A549 (cell line): ENCODE data around the gene MAML2. TPM values are rescaled to one million over a fixed set of nuclear protein-coding genes. Genes with fewer than 3 reads are reported as not detected.

Experiments
- ATAC-seq, 2 experiments: fragments of 200-7000 bp in 1 of 2; fragments of >200 bp in 1 of 2; cut with Nextera tagmentation in 1 of 2; cut with Tn5 transposase in 1 of 2; 3 replicates each; pipeline versions ENCODE4 v1.8.0 to v1.9.1; 2018 to 2020; ENCODE audit warnings: mild to moderate bottlenecking in 1 of 2, moderate library complexity in 1 of 2
- CTCF ChIA-PET: fragments of 300-600 bp; sonication (Branson Sonifier 250); formaldehyde crosslinking; extraction: SDS; loops from one replicate; lab custom pipeline; 2021; ENCODE audit warnings: antibody characterized with exemption, inconsistent platforms; lab: Yijun Ruan, JAX
- POLR2A ChIA-PET: fragments of 350-600 bp; formaldehyde crosslinking; extraction: SDS; loops from one replicate; lab custom pipeline; 2021; ENCODE audit warnings: antibody characterized with exemption, inconsistent platforms; lab: Yijun Ruan, JAX
- DNase-seq, 2 experiments: peaks; one replicate each; pipeline versions ENCODE4 v3.0.0 to v3.0.0-alpha.2; 2011 to 2016; ENCODE audit warnings: low read depth in 1 of 2, low spot score in 1 of 2
- FAIRE-seq: peaks from 2 replicates; lab custom pipeline; 2011; peaks lifted over from hg19 to GRCh38; lab: Jason Lieb, UNC
- H3K27ac ChIP-seq, 2 experiments: fragments of >200 bp; sonication (Bioruptor Twin); formaldehyde crosslinking; 3 replicates each; pipeline ENCODE4 v1.5.1; 2016 to 2017
- H3K4me1 ChIP-seq: fragments of >200 bp; sonication (Bioruptor Twin); formaldehyde crosslinking; 3 replicates; pipeline ENCODE4 v1.6.1; 2016
- H3K4me2 ChIP-seq: fragments of >200 bp; sonication (Bioruptor Twin); formaldehyde crosslinking; 3 replicates; pipeline ENCODE4 v1.6.1; 2016
- H3K4me3 ChIP-seq: fragments of >200 bp; sonication (Bioruptor Twin); formaldehyde crosslinking; 3 replicates; pipeline ENCODE4 v1.5.1; 2016
- H3K9me3 ChIP-seq: fragments of >200 bp; sonication (Bioruptor Twin); formaldehyde crosslinking; 3 replicates; pipeline ENCODE4 v1.6.1; 2016
- CEBPB ChIP-seq, 2 experiments: fragments of >200 bp in 1 of 2; sonication (Bioruptor Twin) in 1 of 2; formaldehyde crosslinking in 1 of 2; IDR thresholded peaks; 2 replicates each; pipeline ENCODE4 v1.6.1; 2012 to 2016
- CHD4 ChIP-seq: fragments of 200-600 bp; sonication (generic); IDR thresholded peaks from 2 replicates; pipeline ENCODE4 v1.6.1; 2016; ENCODE audit warnings: antibody characterized with exemption, mild to moderate bottlenecking, borderline replicate concordance
- CTCF ChIP-seq: fragments of >200 bp; sonication (Bioruptor Twin); formaldehyde crosslinking; IDR thresholded peaks from 3 replicates; pipeline ENCODE4 v1.5.1; 2016
- FOSL2 ChIP-seq, 2 experiments: fragments of 450-650 bp in 1 of 2; fragments of >200 bp in 1 of 2; sonication (Bioruptor Twin) in 1 of 2; formaldehyde crosslinking; IDR thresholded peaks; 2 replicates each; pipeline versions ENCODE4 v1.5.0 to v1.6.1; 2016 to 2020; ENCODE audit warnings: mild to moderate bottlenecking in 1 of 2, moderate library complexity in 1 of 2
- FOXS1 ChIP-seq: fragments of 250-450 bp; sonication (Bioruptor Pico); IDR thresholded peaks from 2 replicates; pipeline ENCODE4 v1.5.0; 2020; ENCODE audit warnings: mild to moderate bottlenecking, moderate library complexity
- HDAC2 ChIP-seq: fragments of 200-600 bp; sonication (generic); IDR thresholded peaks from 2 replicates; pipeline ENCODE4 v1.6.1; 2016
- HMGXB4 ChIP-seq: fragments of 250-450 bp; sonication (Bioruptor Pico); IDR thresholded peaks from 2 replicates; pipeline ENCODE4 v1.5.0; 2021; ENCODE audit warnings: mild to moderate bottlenecking, moderate library complexity, borderline replicate concordance
- JUNB ChIP-seq: fragments of >200 bp; sonication (Bioruptor Twin); formaldehyde crosslinking; IDR thresholded peaks from 2 replicates; pipeline ENCODE4 v1.6.1; 2016
- KDM5A ChIP-seq: fragments of 200-600 bp; sonication (generic); IDR thresholded peaks from 2 replicates; pipeline ENCODE4 v1.6.1; 2016; ENCODE audit warnings: antibody characterized with exemption, mild to moderate bottlenecking
- MAFK ChIP-seq: fragments of 450-650 bp; IDR thresholded peaks from 2 replicates; pipeline ENCODE4 v1.6.1; 2014; ENCODE audit not compliant: partially characterized antibody
- POLR2A ChIP-seq: IDR thresholded peaks from 2 replicates; pipeline ENCODE4 v1.6.1; 2012; ENCODE audit warnings: mild to moderate bottlenecking, low read length
- RARB ChIP-seq: fragments of 250-450 bp; sonication (Bioruptor Pico); IDR thresholded peaks from 2 replicates; pipeline ENCODE4 v1.8.0; 2021; ENCODE audit warnings: mild to moderate bottlenecking, moderate library complexity
- RCOR1 ChIP-seq: fragments of 150-350 bp; IDR thresholded peaks from 2 replicates; pipeline ENCODE4 v1.6.1; 2014; ENCODE audit warnings: antibody characterized with exemption, low read length, low read depth
- RFX5 ChIP-seq: fragments of 450-650 bp; IDR thresholded peaks from 2 replicates; pipeline ENCODE4 v1.7.1; 2014; ENCODE audit warnings: antibody characterized with exemption, mild to moderate bottlenecking, moderate library complexity
- TP53 ChIP-seq: fragments of 250-450 bp; sonication (Bioruptor Pico); IDR thresholded peaks from 2 replicates; pipeline ENCODE4 v1.5.0; 2021; ENCODE audit warnings: mild to moderate bottlenecking, moderate library complexity
- ZC3H11A ChIP-seq: fragments of 450-650 bp; IDR thresholded peaks from 2 replicates; pipeline ENCODE4 v1.6.1; 2014; ENCODE audit warnings: antibody characterized with exemption, mild to moderate bottlenecking
- ZFP36 ChIP-seq: fragments of 450-650 bp; IDR thresholded peaks from 2 replicates; pipeline ENCODE4 v1.6.1; 2014; ENCODE audit warnings: borderline replicate concordance; ENCODE audit not compliant: partially characterized antibody
- ZNF302 ChIP-seq: fragments of 250-450 bp; sonication (Bioruptor Pico); IDR thresholded peaks from 2 replicates; pipeline ENCODE4 v1.9.0; 2021; ENCODE audit warnings: inconsistent platforms, mild to moderate bottlenecking, moderate library complexity
- ZSCAN20 ChIP-seq: fragments of 250-450 bp; sonication (Bioruptor Pico); IDR thresholded peaks from 2 replicates; pipeline ENCODE4 v1.8.0; 2022; ENCODE audit warnings: mild to moderate bottlenecking, moderate library complexity
- WGBS: methylation state at CpG from one replicate; pipeline ENCODE4 v1.1.6; 2017; ENCODE audit errors: missing lambda C conversion rate; 5-methylcytosine and 5-hydroxymethylcytosine counted together
- polyA plus RNA-seq, 4 experiments: library from polyadenylated mRNA; depleted of rRNA in 3 of 4; stranded (reverse); fragments of >200 nt; fragmentation: RNase III in 1 of 4; extraction: RNeasy Plus Mini Kit Qiagen cat#74134 plus additional on column Dnase treatment in 1 of 4; gene quantifications; 2 replicates in 3 of 4; 3 replicates in 1 of 4; pipeline ENCODE4 v1.2.3, GENCODE V29; 2011 to 2017
- TF ChIP-seq, protein P1 (sequence below): IDR thresholded peaks from 2 replicates; pipeline ENCODE4 v1.6.1; 2012
- TF ChIP-seq, protein P2 (sequence below): fragments of >200 bp; sonication (Bioruptor Twin); formaldehyde crosslinking; IDR thresholded peaks from 3 replicates; pipeline ENCODE4 v1.6.1; 2016

MAML2 gene
- polyA plus RNA-seq, 2 of the 4 experiments (the other 2 are of a cell fraction), result 1.5 to 2.5 TPM

DNA sequence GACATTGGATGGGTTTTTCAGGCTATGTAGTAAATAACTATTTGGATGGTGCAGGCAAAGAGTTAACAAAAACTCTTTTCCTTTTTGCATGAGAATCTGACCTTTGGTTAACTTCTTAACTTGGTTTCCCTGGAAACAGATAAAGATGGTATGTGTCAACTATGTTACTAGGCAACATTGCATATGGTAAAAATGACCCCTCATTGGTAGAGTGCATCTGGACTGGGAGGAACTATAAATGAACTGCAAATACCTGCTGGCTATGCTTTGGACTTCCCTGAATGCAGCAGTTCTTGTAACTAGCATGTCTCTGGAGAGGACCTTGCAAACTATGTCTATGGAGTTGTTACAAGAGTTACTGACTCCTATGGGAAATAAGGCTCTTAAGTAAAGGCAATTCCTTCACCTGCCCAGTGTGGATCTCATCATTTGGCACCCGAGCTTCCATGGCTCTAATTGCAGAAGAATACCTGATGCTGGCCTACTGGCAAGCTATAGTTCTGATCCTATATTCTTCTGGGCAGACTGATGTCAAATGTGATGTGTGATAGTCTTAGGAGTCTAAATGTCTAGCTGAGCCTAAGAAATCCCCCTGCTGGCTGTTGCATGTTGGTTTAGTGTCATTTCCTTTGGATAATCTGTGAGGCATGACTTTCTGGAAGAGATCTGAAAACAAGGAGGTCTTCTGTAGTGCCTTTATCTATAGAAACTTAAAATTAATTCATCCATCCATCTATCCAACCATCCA lies 292.4 kb downstream of the MAML2 start:
- peak in 1 of 2 experiments; percentile 36; a peak in 2 of 6 replicates for ATAC-seq
- no peak overlapping the region for H3K4me3 ChIP-seq
- TF ChIP-seq, protein P1, sequence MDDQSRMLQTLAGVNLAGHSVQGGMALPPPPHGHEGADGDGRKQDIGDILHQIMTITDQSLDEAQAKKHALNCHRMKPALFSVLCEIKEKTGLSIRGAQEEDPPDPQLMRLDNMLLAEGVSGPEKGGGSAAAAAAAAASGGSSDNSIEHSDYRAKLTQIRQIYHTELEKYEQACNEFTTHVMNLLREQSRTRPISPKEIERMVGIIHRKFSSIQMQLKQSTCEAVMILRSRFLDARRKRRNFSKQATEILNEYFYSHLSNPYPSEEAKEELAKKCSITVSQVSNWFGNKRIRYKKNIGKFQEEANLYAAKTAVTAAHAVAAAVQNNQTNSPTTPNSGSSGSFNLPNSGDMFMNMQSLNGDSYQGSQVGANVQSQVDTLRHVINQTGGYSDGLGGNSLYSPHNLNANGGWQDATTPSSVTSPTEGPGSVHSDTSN, result no peak
- no peak for TF ChIP-seq FOSL2 (IDR thresholded peaks at IDR 0.05)
- TF ChIP-seq FOSL2 (CRISPR knock-in tag; IDR thresholded peaks at IDR 0.05), result no peak
- TF ChIP-seq, all 56 proteins: peak for 0
- H3K27ac ChIP-seq, result no peak overlapping the region
- ChIA-PET CTCF (interaction anchor here (1.1 kb wide), 1 partner anchor 293 kb away, joined by 6 read pairs; the partner anchor contains the start of gene MAML2), POLR2A (no interaction called here)
- peaks cover 12% of the 10 kb centered on the region for H3K4me1 ChIP-seq
- DNase-seq (peak in 1 of 2 experiments; percentile 9), FAIRE-seq (no peak)
- no peak overlapping the region for H3K4me2 ChIP-seq
- no peaks in the 10 kb centered on the region for H3K9me3 ChIP-seq
- WGBS, result 56% methylated on average over 1 of the region's 1 CpG

GRCh38 chr11:96049426-96049825 lies 293.6 kb downstream of the MAML2 start:
- WGBS, result 93% methylated on average over 2 of the region's 2 CpGs
- ATAC-seq (no peak), DNase-seq (no peak), FAIRE-seq (no peak)
- H3K9me3 ChIP-seq, result no peaks in the 10 kb centered on the region
- ChIA-PET CTCF (interaction anchor here (1.0 kb wide), 2 partner anchors 106 to 294 kb away, joined by 3 read pairs; partner anchors contain the start of gene MAML2), POLR2A (no interaction called here)
- H3K4me2 ChIP-seq, result no peak overlapping the region
- no peak for TF ChIP-seq RCOR1
- no peak for TF ChIP-seq HMGXB4
- TF ChIP-seq ZSCAN20, result no peak
- no peak for TF ChIP-seq CEBPB (IDR thresholded peaks at IDR 0.05)
- TF ChIP-seq ZC3H11A, result no peak
- H3K4me1 ChIP-seq, result peaks cover 7% of the 10 kb centered on the region; the same call in 1 of the 3 replicates
- H3K27ac ChIP-seq, result no peak overlapping the region
- no peak overlapping the region for H3K4me3 ChIP-seq

- H3K4me2 ChIP-seq, result no peak overlapping the region
- no peak overlapping the region for H3K27ac ChIP-seq
- TF ChIP-seq CHD4 (no peak), MAFK (peak; percentile 47)
- H3K4me1 ChIP-seq, result peaks cover 3% of the 10 kb centered on the region; the same call in 1 of the 3 replicates
- FAIRE-seq (no peak), DNase-seq (no peak), ATAC-seq (no peak)
- no peak overlapping the region for H3K4me3 ChIP-seq
- 81% methylated on average over 11 of the region's 11 CpGs for WGBS
- POLR2A ChIA-PET, result no interaction called here
- CTCF ChIA-PET, result interaction anchor here (0.9 to 1.3 kb wide), 2 partner anchors 15 to 297 kb away, joined by 3 to 4 read pairs; partner anchors contain the start of gene MAML2
- no peaks in the 10 kb centered on the region for H3K9me3 ChIP-seq
Measured at GRCh38 chr11:96045622-96046456, 297.2 kb downstream of the MAML2 start.

DNA sequence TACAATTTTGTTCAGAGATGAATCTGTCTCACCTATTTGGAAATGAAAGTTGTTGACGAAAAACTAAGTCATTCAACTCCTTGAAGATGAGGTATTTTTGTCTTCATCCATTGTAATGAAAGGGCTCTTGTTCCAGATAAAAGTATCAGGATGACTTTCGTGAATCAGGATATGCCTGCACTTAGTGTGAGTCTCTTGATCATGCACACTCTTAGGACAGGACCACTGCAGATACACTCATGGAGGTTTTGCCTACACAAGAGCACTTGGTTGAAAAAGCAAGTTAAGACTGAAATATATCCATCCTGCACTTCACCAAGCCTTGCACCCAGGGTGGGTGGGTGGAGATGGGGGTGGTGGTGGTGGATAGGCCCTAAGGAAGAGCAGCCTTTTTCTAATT lies 298.2 kb downstream of the MAML2 start:
- CTCF ChIA-PET, result no interaction called here
- POLR2A ChIA-PET, result no interaction called here
- Histone ChIP-seq H3K27ac (no peak overlapping the region), H3K9me3 (no peaks in the 10 kb centered on the region), H3K4me1 (no peaks in the 10 kb centered on the region), H3K4me2 (no peak overlapping the region), H3K4me3 (no peak overlapping the region)
- ATAC-seq (no peak), FAIRE-seq (no peak), DNase-seq (no peak)
- WGBS, result 60% methylated on average over 2 of the region's 2 CpGs
- TF ChIP-seq CTCF, result no peak
- TF ChIP-seq, protein P1, result no peak
- no peak for TF ChIP-seq ZFP36
- no peak for TF ChIP-seq RARB (CRISPR knock-in tag)
- TF ChIP-seq FOXS1 (CRISPR knock-in tag), result no peak
- no peak for TF ChIP-seq JUNB
- TF ChIP-seq RFX5, result no peak
- TF ChIP-seq, protein P2, sequence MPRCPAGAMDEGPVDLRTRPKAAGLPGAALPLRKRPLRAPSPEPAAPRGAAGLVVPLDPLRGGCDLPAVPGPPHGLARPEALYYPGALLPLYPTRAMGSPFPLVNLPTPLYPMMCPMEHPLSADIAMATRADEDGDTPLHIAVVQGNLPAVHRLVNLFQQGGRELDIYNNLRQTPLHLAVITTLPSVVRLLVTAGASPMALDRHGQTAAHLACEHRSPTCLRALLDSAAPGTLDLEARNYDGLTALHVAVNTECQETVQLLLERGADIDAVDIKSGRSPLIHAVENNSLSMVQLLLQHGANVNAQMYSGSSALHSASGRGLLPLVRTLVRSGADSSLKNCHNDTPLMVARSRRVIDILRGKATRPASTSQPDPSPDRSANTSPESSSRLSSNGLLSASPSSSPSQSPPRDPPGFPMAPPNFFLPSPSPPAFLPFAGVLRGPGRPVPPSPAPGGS, result no peak
- no peak for TF ChIP-seq ZNF302 (CRISPR knock-in tag)
- no peak for TF ChIP-seq POLR2A
- TF ChIP-seq KDM5A, result no peak
- TF ChIP-seq HDAC2, result no peak
- TF ChIP-seq TP53, result no peak
